ENCODE data around the gene CSTPP1.

- TF ChIP-seq CTCF (IDR thresholded peaks at IDR 0.05; ENCODE audit: insufficient read depth, low read length, poor library complexity, severe bottlenecking) (no peak), EZH2phosphoT487 (conservative IDR thresholded peaks at IDR 0.05; ENCODE audit: low read length) (no peak)
These were observed 22.2 kb downstream of the CSTPP1 start for GRCh38 chr11:46958777-46959176.
